ENCODE data around the gene BCAR3. TPM values are rescaled to one million over a fixed set of nuclear protein-coding genes. Genes with fewer than 3 reads are reported as not detected.
"Not testable (repeated sequence)": the region's sequence is repeated elsewhere in the genome, so short reads cannot be mapped to it uniquely, and the experiment has no call there.

BCAR3 gene
- total RNA-seq, 2 donors from 2014 or later = 32.7 to 48.7 TPM

DNA sequence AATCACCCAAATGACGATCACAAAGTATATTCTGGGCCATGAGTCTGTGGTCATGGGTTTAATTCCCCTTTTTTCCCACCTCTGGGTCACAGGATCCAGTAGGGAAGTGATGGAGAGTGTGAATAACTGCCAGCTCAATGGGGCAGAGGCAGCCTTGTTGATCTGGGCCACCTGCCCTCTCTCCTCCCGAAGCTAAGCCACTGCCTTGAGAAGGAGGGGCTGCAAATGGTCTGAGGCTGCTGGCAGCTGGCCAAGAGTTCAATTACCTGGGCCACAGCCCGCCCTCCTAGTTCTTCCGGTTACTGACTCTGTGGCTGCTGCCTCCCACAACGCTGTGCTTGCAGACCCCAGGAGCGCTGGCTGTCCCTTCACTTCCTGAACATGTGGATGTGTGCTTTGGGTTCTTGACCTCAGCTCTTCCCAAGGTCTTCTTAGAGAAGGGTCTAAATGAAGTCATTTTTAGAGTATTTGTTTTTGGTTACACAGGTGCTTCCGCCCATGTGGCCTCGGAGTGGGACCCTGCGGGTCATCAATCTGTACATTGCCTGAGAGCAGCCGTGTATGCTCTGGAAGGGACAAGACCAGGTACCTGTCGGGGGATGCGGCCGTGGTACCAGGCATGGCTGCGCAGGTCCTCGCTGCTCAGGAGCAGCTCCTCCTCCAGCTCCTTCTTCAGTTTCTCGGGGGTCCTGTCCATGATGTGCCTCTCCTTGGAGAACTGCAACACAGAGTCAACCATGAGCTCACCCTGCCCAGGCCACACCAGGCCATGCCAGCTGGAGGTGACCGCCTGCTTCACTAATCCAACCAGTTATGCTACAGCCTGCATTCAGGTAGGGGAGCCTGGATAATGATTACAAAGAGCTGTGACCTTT is 89.7 kb downstream of the BCAR3 start:
- 92 to 96% methylated on average over 11 to 17 of the region's 17 CpGs for WGBS, 2 experiments (ENCODE audit: insufficient coverage in 1 of 2, insufficient read length in 1 of 2)
- Mint-ChIP-seq H3K27me3 (ENCODE audit: insufficient read depth) (no peaks in the 10 kb centered on the region), H3K4me1 (peaks cover 45% of the 10 kb centered on the region), H3K4me3 (no peak overlapping the region), H3K36me3 (ENCODE audit: low read depth) (peaks cover 63% of the 10 kb centered on the region), H3K9me3 (no peaks in the 10 kb centered on the region), H3K27ac (peak overlapping the region; percentile 79)
- Histone ChIP-seq H3K4me1 (ENCODE audit: control insufficient read depth, insufficient read depth, low read length) (peaks cover 3% of the 10 kb centered on the region), H3K4me3 (ENCODE audit: low read length) (no peak overlapping the region), H3K27me3 (ENCODE audit: control insufficient read depth, insufficient read depth, low read length, poor library complexity, severe bottlenecking) (no peaks in the 10 kb centered on the region), H3K36me3 (ENCODE audit: control insufficient read depth, insufficient read depth, low read length) (peaks cover 78% of the 10 kb centered on the region), H3K9ac (ENCODE audit: extremely low read depth, low read length, poor library complexity, severe bottlenecking) (no peak overlapping the region), H3K27ac (ENCODE audit: low read depth, low read length) (no peak overlapping the region), H3K9me3 (ENCODE audit: control insufficient read depth, low read length) (no peaks in the 10 kb centered on the region)
- TF ChIP-seq, protein P1, sequence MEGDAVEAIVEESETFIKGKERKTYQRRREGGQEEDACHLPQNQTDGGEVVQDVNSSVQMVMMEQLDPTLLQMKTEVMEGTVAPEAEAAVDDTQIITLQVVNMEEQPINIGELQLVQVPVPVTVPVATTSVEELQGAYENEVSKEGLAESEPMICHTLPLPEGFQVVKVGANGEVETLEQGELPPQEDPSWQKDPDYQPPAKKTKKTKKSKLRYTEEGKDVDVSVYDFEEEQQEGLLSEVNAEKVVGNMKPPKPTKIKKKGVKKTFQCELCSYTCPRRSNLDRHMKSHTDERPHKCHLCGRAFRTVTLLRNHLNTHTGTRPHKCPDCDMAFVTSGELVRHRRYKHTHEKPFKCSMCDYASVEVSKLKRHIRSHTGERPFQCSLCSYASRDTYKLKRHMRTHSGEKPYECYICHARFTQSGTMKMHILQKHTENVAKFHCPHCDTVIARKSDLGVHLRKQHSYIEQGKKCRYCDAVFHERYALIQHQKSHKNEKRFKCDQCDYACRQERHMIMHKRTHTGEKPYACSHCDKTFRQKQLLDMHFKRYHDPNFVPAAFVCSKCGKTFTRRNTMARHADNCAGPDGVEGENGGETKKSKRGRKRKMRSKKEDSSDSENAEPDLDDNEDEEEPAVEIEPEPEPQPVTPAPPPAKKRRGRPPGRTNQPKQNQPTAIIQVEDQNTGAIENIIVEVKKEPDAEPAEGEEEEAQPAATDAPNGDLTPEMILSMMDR (conservative IDR thresholded peaks at IDR 0.05) = no peak
- no peak for DNase-seq

DNA sequence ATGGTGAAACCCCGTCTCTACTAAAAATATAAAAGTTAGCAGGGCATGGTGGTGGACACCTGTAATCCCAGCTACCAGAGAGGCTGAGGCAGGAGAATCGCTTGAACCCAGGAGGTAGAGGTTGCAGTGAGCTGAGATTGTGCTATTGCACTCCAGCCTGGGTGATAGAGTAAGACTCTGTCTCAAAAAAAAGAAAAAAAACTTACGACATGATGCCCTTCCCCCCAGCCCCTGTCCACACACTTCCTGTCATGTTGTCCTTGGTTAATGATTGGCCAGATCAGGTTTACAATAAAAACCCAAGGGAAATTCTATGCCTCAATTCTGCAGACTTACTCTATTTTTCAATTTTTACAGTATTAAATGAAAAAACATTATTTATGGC is 90.4 kb downstream of the BCAR3 start:
- Mint-ChIP-seq H3K36me3 (ENCODE audit: low read depth) (peaks cover 69% of the 10 kb centered on the region), H3K4me1 (peaks cover 40% of the 10 kb centered on the region)
- not testable (repeated sequence) for H3K27me3 Mint-ChIP-seq (ENCODE audit: insufficient read depth); H3K4me3 ChIP-seq (ENCODE audit: low read length); H3K27ac Mint-ChIP-seq; H3K27ac ChIP-seq (ENCODE audit: low read depth, low read length); H3K9me3 Mint-ChIP-seq; DNase-seq; H3K4me3 Mint-ChIP-seq; H3K27me3 ChIP-seq (ENCODE audit: control insufficient read depth, insufficient read depth, low read length, poor library complexity, severe bottlenecking); H3K9ac ChIP-seq (ENCODE audit: extremely low read depth, low read length, poor library complexity, severe bottlenecking); H3K4me1 ChIP-seq (ENCODE audit: control insufficient read depth, insufficient read depth, low read length); H3K9me3 ChIP-seq (ENCODE audit: control insufficient read depth, low read length)
- 92 to 100% methylated on average over 1 to 3 of the region's 3 CpGs for WGBS, 2 experiments (ENCODE audit: insufficient coverage in 1 of 2, insufficient read length in 1 of 2)
- H3K36me3 ChIP-seq (ENCODE audit: control insufficient read depth, insufficient read depth, low read length) = peaks cover 79% of the 10 kb centered on the region

DNA sequence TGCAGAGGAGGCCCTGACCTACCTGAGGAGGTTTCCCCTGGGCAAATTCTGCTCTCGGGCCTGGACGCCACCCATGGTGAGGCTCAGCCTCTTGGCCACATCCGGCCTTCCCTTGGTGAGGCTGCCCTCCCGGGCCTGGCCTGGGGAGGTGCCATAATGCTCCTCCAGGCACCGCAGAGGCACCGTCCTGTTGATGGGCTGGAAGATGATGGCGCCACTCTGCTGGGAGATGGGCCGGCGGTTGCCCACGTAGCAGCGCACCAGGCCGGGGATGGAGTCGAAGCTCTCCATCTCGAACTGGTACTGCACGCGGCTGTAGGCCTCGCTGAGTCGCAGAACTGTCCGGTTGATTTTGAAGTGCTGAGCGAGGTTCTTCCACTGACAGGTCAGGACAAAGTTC is 92.7 kb downstream of the BCAR3 start:
- Mint-ChIP-seq H3K4me3 (no peak overlapping the region), H3K36me3 (ENCODE audit: low read depth) (peaks cover 86% of the 10 kb centered on the region), H3K27me3 (ENCODE audit: insufficient read depth) (no peaks in the 10 kb centered on the region), H3K4me1 (peaks cover 33% of the 10 kb centered on the region), H3K9me3 (no peaks in the 10 kb centered on the region), H3K27ac (peak overlapping the region; percentile 77)
- Histone ChIP-seq H3K36me3 (ENCODE audit: control insufficient read depth, insufficient read depth, low read length) (peaks cover 86% of the 10 kb centered on the region), H3K27ac (ENCODE audit: low read depth, low read length) (no peak overlapping the region), H3K4me3 (ENCODE audit: low read length) (no peak overlapping the region), H3K9me3 (ENCODE audit: control insufficient read depth, low read length) (no peaks in the 10 kb centered on the region), H3K4me1 (ENCODE audit: control insufficient read depth, insufficient read depth, low read length) (peaks cover 3% of the 10 kb centered on the region), H3K27me3 (ENCODE audit: control insufficient read depth, insufficient read depth, low read length, poor library complexity, severe bottlenecking) (no peaks in the 10 kb centered on the region), H3K9ac (ENCODE audit: extremely low read depth, low read length, poor library complexity, severe bottlenecking) (no peak overlapping the region)
- TF ChIP-seq, protein P1 (conservative IDR thresholded peaks at IDR 0.05) = no peak
- WGBS, 2 experiments (ENCODE audit: insufficient coverage in 1 of 2, insufficient read length in 1 of 2) = 96 to 97% methylated on average over 16 to 20 of the region's 20 CpGs
- no peak for DNase-seq
